GM21526 (cell line): Measurements from ENCODE around the gene ZNG1F.
"Not testable (repeated sequence)": the region's sequence is repeated elsewhere in the genome, so short reads cannot be mapped to it uniquely, and the experiment has no call there.

ENCODE experiments used
- ATAC-seq: cut with Tn5 transposase; IDR thresholded peaks from one replicate; pipeline ENCODE4 v1.9.1; 2021; ENCODE audit warnings: moderate library complexity; ENCODE audit not compliant: unreplicated experiment, low FRiP score

Gene ZNG1F

DNA sequence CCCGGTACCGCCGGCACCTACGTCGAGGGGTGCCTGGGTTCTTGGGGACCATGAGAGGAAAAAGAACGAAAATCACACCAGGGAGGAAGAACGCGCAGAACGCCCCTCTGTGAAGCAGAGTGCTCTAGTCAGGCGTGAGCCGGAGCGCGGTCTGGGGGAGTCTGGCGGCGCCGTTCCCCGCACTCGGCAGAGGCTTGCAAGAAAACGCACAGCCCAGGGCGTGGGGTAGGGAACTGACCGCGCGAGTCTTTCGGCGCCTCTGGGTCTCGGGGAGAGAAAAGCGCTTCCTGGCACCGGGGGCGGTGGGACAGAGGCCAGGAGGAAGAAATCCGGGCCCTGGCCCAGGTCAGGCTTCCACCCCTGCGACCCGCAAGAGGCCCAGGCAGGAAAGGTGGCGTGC lies 65.3 kb downstream of the ZNG1F start:
- not testable (repeated sequence) for ATAC-seq

DNA sequence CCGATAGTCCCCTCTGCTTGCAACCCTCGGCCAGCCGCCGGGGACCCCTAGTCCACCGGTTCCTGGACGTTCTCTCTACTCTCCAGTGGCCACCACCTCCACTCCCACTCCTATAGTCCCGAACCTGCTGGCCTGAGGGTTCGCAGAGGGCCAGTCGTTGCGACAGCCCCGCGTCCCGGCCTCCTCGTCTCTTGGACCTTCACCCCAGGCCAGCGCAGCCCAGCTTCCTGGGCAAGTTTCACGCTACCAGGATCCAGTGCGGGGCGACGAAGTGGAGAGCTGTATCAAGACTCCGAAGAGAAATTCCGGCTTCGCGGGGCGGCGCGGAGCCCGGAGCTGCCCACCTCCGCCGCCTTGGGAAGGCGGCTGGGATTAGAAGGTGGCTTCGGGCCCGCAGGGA lies 65.7 kb downstream of the ZNG1F start:
- ATAC-seq = not testable (repeated sequence)

GRCh38 chr9:41120696-41121095 lies 68.4 kb downstream of the ZNG1F start:
- not testable (repeated sequence) for ATAC-seq

DNA sequence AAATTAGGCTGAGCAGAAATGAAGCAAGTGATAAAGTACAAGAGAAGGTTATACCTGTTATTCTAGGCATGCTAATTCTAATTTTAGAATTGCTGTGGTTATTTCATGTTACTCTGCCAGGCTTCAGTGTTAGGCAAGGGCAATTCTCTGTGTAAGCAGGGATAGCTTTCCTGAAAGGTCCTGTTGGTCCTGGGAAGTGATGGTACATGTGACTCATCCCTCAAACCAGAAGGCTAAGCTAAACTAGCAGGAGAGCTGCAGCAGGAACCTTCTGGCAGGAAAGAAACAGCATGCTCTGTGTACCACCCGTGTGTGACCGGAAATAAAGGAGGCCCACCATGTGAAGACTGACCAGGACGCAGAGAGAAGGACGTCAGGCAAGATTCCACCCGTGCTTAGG lies 69.4 kb downstream of the ZNG1F start:
- not testable (repeated sequence) for ATAC-seq

- not testable (repeated sequence) for ATAC-seq
Measured at GRCh38 chr9:41119311-41119710, 69.8 kb downstream of the ZNG1F start.

DNA sequence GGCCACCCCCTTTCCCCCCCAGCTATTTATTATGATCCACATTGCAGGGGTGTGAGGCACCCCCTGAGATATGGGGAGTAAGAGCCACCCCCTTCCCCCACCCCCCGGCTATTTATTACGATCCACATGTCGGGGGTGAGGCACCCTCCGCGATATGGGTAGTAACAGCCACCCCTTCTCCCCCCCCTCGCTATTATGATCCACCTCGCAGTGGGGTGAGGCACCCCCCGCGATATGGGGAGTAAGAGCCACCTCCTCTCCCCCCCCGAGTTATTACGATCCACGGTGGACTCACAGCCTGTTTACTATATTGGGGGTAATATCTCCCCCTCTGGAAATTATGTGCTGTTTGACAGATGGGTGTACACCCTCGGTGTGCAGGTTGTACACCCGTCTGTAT lies 75.8 kb downstream of the ZNG1F start:
- ATAC-seq = not testable (repeated sequence)

DNA sequence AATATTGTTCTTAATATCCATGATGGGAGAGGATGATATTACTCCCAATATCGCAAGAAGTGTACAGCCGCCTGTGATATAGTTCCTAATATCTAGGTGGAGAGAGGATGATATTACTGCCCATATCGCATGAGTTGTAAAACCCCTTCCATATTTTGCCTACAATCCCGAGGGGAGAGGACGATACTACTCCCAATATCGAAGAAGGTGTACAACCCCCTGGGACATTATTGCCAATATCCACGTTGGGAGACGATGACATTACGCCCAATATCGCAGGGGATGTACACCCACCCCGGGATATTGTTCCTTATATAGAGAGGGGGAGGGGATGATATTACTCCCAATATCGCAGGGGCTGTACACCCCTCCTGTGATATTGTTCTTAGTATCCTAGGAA lies 77.7 kb downstream of the ZNG1F start:
- ATAC-seq = not testable (repeated sequence)

DNA sequence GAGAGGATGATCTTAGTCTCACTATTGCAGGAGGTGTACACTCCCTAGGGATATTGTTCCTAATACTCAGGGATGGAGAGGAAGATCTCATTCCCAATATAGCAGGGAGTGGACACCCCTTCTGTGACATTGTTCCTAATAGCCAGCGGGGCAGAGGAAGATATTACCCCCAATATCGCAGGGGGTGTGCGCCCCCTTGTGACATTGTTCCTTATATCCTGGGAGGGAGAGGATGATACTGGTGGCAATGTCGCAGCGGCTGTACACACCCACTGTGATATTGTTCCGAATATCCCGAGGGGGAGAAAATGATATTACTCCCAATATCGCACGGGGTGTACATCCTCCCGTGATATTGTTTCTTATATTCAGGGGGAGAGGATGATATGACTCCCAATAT lies 78.2 kb downstream of the ZNG1F start:
- not testable (repeated sequence) for ATAC-seq

- not testable (repeated sequence) for ATAC-seq
Measured at GRCh38 chr9:41109253-41109652, 79.9 kb downstream of the ZNG1F start.

GRCh38 chr9:41108816-41109215 lies 80.3 kb downstream of the ZNG1F start:
- not testable (repeated sequence) for ATAC-seq

DNA sequence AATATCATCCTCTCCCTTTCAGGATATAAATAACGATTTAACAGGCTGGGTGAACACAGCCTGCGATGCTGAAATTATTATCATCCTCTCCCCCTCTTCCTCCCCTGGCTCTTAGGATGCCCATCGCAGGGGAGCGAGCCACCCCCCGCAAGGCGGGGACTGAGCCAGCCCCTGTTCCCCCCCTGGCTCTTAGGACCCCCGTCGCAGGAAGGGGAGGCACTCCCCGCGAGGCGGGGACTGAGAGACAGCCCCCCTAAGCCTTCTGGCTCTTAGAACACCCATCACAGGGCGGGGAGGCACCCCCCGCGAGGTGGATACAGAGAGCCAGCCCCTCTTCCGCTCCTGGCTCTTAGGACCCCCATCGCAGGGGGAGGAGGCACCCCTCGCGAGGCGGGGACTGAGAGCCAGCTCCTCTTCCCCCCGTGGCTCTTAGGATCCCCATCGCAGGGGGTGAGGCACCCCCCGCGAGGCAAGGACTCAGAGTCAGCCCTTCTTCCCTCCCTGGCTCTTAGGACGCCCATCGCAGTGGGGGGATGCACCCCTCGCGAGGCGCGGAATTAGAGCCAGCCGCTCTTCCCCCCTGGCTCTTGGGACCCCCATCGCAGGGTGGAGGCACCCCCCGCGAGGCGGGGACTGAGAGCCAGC lies 82.5 kb downstream of the ZNG1F start:
- not testable (repeated sequence) for ATAC-seq

GRCh38 chr9:41105557-41106253 lies 83.4 kb downstream of the ZNG1F start:
- not testable (repeated sequence) for ATAC-seq

- ATAC-seq = not testable (repeated sequence)
Measured at GRCh38 chr9:41104542-41104941, 84.6 kb downstream of the ZNG1F start.

- not testable (repeated sequence) for ATAC-seq
Measured at GRCh38 chr9:41100508-41100907, 88.6 kb downstream of the ZNG1F start.

DNA sequence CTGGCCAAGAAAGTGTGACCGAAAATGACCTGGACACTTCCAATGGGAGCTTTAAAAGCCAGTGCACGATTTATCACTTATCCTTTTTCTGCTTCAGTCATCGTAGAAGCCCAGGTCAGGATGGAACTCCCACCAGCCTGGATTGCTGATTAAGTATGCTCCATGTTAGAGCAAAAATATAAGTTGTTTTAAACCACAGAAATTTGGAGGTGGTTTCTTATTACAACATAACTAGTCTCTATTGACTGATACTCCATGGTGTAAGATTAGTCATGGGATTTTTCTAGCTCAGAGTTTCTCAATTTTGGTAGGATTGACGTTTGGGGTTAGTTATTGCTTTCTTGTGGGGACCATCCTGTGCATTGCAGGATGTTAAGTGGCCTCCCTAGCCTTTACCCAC lies 90.4 kb downstream of the ZNG1F start:
- not testable (repeated sequence) for ATAC-seq

DNA sequence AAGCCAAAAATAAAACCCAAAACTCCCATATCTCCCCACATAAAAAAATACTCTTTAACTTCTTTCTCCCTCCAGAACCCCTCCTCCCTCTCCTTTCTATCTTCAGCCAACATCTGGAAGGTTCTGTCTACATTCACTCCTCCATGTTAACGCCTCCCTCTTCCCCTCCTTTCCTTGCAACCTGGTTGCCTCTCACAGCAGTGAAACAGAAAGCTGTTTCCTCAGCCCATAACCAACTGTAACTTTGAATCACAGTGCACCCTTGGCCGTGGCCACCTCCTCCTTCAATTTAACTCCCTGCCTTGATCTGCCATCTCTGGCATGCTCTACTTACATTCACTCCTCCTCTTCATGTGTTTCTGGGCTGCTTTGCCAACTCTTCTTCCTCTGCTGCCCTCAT lies 94.1 kb downstream of the ZNG1F start:
- not testable (repeated sequence) for ATAC-seq

DNA sequence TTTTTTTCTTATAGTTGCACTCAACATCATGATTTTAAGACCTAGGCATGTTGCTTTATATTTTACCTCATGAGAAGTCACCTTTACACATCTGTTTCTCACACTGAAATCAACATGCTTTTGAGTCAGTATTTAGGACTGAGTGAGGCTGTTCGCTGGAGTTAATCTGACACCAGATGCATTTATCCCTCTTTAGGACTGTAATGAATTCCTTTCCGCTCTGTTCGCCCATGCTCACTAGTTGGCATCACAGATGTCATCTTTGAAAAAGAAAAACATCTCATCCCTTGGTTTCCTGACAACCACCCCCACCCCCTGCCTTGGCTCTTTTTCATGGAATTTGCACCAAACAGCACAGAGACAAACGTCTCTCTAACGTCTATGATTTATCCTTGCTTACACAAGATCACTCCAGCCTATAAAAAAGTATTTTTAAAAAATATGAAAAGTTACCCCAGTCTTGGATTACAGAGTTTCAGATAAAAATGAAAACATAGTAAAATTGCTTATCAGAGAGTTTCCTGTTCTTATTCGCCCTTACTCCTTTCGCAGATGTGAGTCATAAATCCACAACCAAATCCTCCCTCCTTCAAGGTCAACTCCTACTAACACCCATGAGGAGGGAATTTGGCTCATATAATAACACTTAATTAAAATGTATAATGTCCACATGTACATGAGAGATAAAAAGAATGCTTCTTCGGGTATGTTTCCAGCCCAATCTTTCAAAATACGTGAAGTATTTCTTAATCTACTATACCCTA lies 94.9 kb downstream of the ZNG1F start:
- not testable (repeated sequence) for ATAC-seq

DNA sequence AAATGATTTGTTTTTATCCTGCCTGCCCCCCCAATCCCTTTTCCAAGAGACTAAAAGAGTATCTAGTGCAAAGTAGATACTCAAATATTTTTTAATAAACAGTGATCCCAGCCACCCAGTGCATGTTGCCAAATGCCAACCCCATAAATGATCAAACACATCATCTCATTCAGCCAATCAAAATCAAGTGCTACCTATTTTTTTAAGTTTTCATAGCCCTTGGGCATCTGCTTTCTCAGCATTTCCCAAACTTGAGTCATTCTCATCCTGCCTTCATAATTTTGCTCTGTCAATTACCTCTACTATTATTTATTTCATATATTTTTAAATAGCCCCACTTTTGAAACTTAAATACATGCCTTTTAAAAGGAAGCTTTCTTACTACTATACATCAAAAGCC lies 98.2 kb downstream of the ZNG1F start:
- not testable (repeated sequence) for ATAC-seq

GRCh38 chr9:41090386-41090785 lies 98.7 kb downstream of the ZNG1F start:
- ATAC-seq = not testable (repeated sequence)

DNA sequence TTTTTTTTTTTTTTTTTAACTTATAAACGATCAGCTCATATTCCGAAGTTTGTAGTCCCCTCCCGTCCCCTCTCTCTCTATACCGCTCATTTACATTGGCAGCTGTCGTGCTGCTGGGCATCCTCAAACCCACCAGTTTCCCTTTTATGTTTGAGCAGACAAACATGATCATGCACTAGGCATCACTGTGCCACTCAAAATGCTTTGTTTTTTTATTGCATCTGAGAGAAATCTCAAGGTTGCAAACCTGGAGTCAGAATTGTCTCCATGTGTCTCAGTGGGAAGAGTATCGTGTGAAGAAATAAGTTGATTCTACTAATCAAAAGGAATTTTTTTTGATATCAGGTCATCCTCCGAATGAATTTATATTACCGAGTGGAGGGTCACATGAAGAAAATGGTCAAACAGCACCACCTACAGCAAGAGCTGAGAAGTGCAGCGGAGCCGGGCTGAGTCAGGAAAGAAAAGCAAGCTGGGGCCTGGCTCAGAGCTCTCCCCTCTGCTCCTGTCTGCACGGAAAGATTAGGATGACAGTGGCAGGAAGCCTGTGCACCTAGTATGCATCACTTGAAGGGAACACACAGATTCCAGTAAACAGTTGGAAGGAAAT lies 100.6 kb downstream of the ZNG1F start:
- peak; percentile 58 for ATAC-seq

DNA sequence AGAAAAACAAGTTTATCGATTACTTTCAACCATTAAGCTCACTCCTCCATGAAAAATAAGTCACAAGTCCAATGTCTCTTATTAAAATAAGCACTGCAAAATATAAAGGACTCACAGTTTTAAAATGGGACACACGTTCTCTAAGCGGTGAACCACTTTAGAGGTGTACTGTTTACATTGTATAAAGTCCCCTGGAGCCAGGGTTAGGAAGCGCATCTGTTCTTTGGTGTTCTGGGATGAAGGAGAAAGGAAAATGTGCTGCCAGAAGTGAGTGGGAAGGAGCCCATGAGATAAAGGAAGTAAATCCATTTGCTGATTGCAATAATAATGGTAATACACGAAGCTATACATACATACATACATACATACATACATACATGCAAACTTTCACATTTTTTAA lies 101.2 kb downstream of the ZNG1F start:
- ATAC-seq = not testable (repeated sequence)
